K562 (cell line): ENCODE data around the gene ZNF689. TPM values are rescaled to one million over a fixed set of nuclear protein-coding genes. Genes with fewer than 3 reads are reported as not detected.

ENCODE experiments used
- EHMT2 ChIP-seq: fragments of 450-650 bp; IDR thresholded peaks from 2 replicates; pipeline ENCODE4 v1.6.1; 2018; ENCODE audit warnings: antibody characterized with exemption
- SIN3A ChIP-seq, 2 experiments: fragments of 150-350 bp in 1 of 2; IDR thresholded peaks; 2 replicates each; pipeline ENCODE4 v1.6.1; 2011 to 2016; ENCODE audit warnings: borderline replicate concordance in 2 of 2, low read depth in 2 of 2, low read length in 2 of 2, mild to moderate bottlenecking in 2 of 2, moderate library complexity in 2 of 2; ENCODE audit not compliant: control insufficient read depth in 1 of 2
- SOX6 ChIP-seq: fragments of 450-650 bp; IDR thresholded peaks from 2 replicates; pipeline ENCODE4 v1.6.1; 2014; ENCODE audit warnings: mild to moderate bottlenecking
- ZNF165 ChIP-seq: fragments of 250-450 bp; sonication (Bioruptor Pico); IDR thresholded peaks from 2 replicates; pipeline ENCODE4 v1.4.0; 2020; ENCODE audit warnings: borderline replicate concordance
- ZNF695 ChIP-seq: fragments of 450-650 bp; formaldehyde crosslinking; IDR thresholded peaks from 2 replicates; pipeline ENCODE4 v1.4.0; 2020; ENCODE audit warnings: mild to moderate bottlenecking, moderate library complexity
- polyA plus RNA-seq, 8 experiments: library from polyadenylated mRNA; depleted of rRNA in 4 of 8; stranded (reverse) in 5 of 8; unstranded in 3 of 8; fragments of >200 nt; fragmentation: Nextera tagmentation in 2 of 8; fragmentation: Illumina TruSeq in 1 of 8; extraction: Ambion mirVana in 2 of 8; extraction: Trizol in 1 of 8; gene quantifications; 2 replicates each; pipeline versions ENCODE4 v1.2.1 to v1.2.3, GENCODE V29; 2011 to 2014; ENCODE audit warnings: inconsistent platforms in 1 of 8, missing spikeins in 1 of 8
- total RNA-seq, 7 experiments: library from RNA; depleted of rRNA in 6 of 7; stranded (reverse); fragments of >200 nt in 6 of 7; fragmentation: Illumina TruSeq in 2 of 7; extraction: Trizol in 2 of 7; gene quantifications; 2 replicates each; pipeline versions ENCODE4 v1.2.1 to v1.2.3, GENCODE V29; 2011 to 2021; ENCODE audit warnings: low replicate concordance in 1 of 7
- TF ChIP-seq, protein P1 (sequence below), 2 experiments: fragments of 450-650 bp; formaldehyde crosslinking in 1 of 2; IDR thresholded peaks; 2 replicates each; pipeline versions ENCODE4 v1.4.0 to v1.6.1; 2014 to 2020; ENCODE audit warnings: mild to moderate bottlenecking in 2 of 2, borderline replicate concordance in 1 of 2, low read depth in 1 of 2
- TF ChIP-seq, protein P2 (sequence below): fragments of 450-650 bp; formaldehyde crosslinking; IDR thresholded peaks from 2 replicates; pipeline ENCODE4 v1.4.0; 2020; ENCODE audit warnings: mild to moderate bottlenecking, mixed read lengths
- TF ChIP-seq, protein P3 (sequence below): fragments of 450-650 bp; formaldehyde crosslinking; conservative IDR thresholded peaks from 2 replicates; pipeline ENCODE4 v1.4.0; 2022; ENCODE audit warnings: mild to moderate bottlenecking, missing genetic modification characterization
- TF ChIP-seq, protein P4 (sequence below), 2 experiments: fragments of 450-650 bp in 1 of 2; IDR thresholded peaks; 2 replicates each; pipeline ENCODE4 v1.6.1; 2011 to 2017; ENCODE audit warnings: low read depth in 2 of 2, antibody characterized with exemption in 1 of 2, borderline replicate concordance in 1 of 2, low read length in 1 of 2, mild to moderate bottlenecking in 1 of 2, mixed read lengths in 1 of 2; ENCODE audit not compliant: control insufficient read depth in 1 of 2
- TF ChIP-seq, protein P5 (sequence below): fragments of 250-450 bp; sonication (Bioruptor Pico); IDR thresholded peaks from 2 replicates; pipeline ENCODE4 v1.5.0; 2021

The ZNF689 gene
- total and polyA plus RNA-seq, 9 of the 15 experiments (the other 6 are each of a cell fraction or from before 2014, with no cell fraction given), result 5.4 to 15.4 (median 10.8) TPM

DNA sequence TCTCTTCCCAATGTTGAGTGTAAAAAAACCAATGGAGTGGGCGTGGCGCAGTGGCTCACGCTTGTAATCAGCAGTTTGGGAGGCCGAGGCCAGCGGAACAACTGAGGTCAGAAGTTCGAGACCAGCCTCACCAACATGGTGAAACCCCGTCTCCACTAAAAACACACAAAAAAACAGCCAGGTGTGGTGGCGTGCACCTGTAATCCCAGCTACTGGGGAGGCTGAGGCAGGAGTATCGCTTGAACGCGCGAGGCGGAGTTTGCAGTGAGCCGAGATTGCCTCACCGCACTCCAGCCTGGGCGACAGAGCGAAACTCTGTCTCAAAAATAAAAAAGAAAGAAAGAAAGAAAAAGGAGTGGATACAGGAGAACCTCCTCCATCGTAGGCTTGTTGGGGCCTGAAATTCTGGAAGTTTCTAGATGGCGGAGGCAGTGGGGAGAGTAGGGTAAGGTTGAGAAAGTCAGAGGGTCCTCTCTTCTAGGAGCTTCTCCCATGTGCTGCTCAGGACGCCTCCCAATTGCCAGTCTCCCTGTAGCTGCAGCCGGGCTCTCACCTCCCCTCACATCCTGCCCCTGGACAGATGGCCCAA lies 51.3 kb downstream of the ZNF689 start (continued):
- TF ChIP-seq, protein P1, sequence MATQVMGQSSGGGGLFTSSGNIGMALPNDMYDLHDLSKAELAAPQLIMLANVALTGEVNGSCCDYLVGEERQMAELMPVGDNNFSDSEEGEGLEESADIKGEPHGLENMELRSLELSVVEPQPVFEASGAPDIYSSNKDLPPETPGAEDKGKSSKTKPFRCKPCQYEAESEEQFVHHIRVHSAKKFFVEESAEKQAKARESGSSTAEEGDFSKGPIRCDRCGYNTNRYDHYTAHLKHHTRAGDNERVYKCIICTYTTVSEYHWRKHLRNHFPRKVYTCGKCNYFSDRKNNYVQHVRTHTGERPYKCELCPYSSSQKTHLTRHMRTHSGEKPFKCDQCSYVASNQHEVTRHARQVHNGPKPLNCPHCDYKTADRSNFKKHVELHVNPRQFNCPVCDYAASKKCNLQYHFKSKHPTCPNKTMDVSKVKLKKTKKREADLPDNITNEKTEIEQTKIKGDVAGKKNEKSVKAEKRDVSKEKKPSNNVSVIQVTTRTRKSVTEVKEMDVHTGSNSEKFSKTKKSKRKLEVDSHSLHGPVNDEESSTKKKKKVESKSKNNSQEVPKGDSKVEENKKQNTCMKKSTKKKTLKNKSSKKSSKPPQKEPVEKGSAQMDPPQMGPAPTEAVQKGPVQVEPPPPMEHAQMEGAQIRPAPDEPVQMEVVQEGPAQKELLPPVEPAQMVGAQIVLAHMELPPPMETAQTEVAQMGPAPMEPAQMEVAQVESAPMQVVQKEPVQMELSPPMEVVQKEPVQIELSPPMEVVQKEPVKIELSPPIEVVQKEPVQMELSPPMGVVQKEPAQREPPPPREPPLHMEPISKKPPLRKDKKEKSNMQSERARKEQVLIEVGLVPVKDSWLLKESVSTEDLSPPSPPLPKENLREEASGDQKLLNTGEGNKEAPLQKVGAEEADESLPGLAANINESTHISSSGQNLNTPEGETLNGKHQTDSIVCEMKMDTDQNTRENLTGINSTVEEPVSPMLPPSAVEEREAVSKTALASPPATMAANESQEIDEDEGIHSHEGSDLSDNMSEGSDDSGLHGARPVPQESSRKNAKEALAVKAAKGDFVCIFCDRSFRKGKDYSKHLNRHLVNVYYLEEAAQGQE (IDR thresholded peaks at IDR 0.05; ENCODE audit: borderline replicate concordance), result no peak
- TF ChIP-seq, protein P1 (CRISPR knock-in tag; IDR thresholded peaks at IDR 0.05; ENCODE audit: low read depth), result no peak
- TF ChIP-seq ZNF695, result no peak
- TF ChIP-seq, protein P2, sequence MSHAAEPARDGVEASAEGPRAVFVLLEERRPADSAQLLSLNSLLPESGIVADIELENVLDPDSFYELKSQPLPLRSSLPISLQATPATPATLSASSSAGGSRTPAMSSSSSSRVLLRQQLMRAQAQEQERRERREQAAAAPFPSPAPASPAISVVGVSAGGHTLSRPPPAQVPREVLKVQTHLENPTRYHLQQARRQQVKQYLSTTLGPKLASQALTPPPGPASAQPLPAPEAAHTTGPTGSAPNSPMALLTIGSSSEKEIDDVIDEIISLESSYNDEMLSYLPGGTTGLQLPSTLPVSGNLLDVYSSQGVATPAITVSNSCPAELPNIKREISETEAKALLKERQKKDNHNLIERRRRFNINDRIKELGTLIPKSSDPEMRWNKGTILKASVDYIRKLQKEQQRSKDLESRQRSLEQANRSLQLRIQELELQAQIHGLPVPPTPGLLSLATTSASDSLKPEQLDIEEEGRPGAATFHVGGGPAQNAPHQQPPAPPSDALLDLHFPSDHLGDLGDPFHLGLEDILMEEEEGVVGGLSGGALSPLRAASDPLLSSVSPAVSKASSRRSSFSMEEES (CRISPR knock-in tag), result no peak
- TF ChIP-seq, protein P3, sequence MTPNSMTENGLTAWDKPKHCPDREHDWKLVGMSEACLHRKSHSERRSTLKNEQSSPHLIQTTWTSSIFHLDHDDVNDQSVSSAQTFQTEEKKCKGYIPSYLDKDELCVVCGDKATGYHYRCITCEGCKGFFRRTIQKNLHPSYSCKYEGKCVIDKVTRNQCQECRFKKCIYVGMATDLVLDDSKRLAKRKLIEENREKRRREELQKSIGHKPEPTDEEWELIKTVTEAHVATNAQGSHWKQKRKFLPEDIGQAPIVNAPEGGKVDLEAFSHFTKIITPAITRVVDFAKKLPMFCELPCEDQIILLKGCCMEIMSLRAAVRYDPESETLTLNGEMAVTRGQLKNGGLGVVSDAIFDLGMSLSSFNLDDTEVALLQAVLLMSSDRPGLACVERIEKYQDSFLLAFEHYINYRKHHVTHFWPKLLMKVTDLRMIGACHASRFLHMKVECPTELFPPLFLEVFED (CRISPR knock-in tag), result 0 out of 2 replicates have a peak, but pooled peaks have one; percentile 29
- no peak for TF ChIP-seq SOX6
- TF ChIP-seq, protein P4, sequence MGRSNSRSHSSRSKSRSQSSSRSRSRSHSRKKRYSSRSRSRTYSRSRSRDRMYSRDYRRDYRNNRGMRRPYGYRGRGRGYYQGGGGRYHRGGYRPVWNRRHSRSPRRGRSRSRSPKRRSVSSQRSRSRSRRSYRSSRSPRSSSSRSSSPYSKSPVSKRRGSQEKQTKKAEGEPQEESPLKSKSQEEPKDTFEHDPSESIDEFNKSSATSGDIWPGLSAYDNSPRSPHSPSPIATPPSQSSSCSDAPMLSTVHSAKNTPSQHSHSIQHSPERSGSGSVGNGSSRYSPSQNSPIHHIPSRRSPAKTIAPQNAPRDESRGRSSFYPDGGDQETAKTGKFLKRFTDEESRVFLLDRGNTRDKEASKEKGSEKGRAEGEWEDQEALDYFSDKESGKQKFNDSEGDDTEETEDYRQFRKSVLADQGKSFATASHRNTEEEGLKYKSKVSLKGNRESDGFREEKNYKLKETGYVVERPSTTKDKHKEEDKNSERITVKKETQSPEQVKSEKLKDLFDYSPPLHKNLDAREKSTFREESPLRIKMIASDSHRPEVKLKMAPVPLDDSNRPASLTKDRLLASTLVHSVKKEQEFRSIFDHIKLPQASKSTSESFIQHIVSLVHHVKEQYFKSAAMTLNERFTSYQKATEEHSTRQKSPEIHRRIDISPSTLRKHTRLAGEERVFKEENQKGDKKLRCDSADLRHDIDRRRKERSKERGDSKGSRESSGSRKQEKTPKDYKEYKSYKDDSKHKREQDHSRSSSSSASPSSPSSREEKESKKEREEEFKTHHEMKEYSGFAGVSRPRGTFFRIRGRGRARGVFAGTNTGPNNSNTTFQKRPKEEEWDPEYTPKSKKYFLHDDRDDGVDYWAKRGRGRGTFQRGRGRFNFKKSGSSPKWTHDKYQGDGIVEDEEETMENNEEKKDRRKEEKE (IDR thresholded peaks at IDR 0.05; ENCODE audit: borderline replicate concordance in 1 of 2, control insufficient read depth in 1 of 2, low read depth in 2 of 2, low read length in 1 of 2), result no peak
- TF ChIP-seq, protein P5, sequence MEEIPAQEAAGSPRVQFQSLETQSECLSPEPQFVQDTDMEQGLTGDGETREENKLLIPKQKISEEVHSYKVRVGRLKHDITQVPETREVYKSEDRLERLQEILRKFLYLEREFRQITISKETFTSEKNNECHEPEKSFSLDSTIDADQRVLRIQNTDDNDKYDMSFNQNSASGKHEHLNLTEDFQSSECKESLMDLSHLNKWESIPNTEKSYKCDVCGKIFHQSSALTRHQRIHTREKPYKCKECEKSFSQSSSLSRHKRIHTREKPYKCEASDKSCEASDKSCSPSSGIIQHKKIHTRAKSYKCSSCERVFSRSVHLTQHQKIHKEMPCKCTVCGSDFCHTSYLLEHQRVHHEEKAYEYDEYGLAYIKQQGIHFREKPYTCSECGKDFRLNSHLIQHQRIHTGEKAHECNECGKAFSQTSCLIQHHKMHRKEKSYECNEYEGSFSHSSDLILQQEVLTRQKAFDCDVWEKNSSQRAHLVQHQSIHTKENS (CRISPR knock-in tag), result no peak
- no peak for TF ChIP-seq ZNF165 (CRISPR knock-in tag)
- TF ChIP-seq SIN3A (IDR thresholded peaks at IDR 0.05; ENCODE audit: borderline replicate concordance in 2 of 2, control insufficient read depth in 1 of 2, low read depth in 2 of 2, low read length in 2 of 2), result 0 out of 4 replicates have a peak, but pooled peaks of 1 of the 2 experiments have one; percentile 9
- peak; percentile 13; the same call in 1 of the 2 replicates for TF ChIP-seq EHMT2
